ENCODE results near the gene GATA6.

The GATA6 gene

DNA sequence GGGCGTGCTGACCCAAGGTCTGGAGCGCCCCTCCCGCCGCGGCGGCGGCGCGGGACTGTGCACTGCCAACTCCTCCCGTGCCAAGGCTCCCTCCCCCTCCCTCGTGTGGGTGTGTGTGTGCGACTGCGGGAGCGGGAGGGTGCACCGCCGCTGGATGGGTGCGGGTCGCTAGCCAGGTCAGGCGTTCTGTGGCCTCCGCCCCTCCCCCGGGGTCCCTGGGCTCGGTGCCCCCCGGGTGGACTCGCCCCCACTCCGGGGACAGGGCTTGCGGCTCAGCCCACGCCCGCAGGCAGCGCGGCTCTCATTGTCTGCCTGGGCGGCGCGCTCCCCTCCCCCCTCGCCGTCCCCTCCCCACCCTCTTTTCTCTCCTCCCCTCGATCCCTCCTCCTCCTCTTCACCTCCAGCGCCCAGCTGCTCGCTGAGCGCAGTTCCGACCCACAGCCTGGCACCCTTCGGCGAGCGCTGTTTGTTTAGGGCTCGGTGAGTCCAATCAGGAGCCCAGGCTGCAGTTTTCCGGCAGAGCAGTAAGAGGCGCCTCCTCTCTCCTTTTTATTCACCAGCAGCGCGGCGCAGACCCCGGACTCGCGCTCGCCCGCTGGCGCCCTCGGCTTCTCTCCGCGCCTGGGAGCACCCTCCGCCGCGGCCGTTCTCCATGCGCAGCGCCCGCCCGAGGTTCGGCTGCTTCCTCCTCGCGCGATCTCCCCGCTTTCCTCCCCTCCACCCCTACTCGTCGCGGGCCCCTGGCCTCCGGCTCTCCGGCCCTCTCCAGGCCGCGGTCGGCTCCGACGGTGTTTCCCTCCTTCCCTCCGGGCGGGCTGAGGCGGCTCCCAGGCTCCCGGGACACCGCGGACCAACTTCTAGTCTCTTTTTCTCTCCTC, at the start of gene GATA6:
Gene GATA6 (plus strand): TSS at position 579 of the 878 bp plus-strand sequence. CDS start 1,556 bp downstream, outside the sequence.
- peak; percentile 17 for DNase-seq

DNA sequence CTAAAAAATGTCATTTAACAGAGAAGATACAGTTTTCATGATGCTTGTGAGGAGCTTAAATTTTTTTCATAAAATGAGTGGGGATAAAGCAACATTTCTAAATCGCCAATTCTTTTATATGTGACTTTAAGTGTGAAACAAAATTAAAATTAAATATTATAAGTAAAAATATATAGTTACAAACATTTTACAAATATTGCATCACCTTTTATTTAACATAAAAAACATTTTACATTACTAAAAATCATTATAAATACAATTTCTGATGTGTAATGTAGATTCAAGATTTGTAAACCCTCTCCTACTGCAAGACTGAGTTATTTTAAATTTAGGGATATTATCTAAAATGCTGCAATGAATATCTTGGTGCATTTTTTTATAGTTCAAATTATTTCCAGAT, 44.4 kb upstream of the GATA6 start:
- DNase-seq, result no peak

GRCh38 chr18:22128954-22129353, 40.4 kb upstream of the GATA6 start:
- DNase-seq, result no peak

GRCh38 chr18:22129778-22130177, 39.6 kb upstream of the GATA6 start:
- DNase-seq, result no peak

- DNase-seq, result no peak
Observed at GRCh38 chr18:22132258-22132657, 37.1 kb upstream of the GATA6 start.

DNA sequence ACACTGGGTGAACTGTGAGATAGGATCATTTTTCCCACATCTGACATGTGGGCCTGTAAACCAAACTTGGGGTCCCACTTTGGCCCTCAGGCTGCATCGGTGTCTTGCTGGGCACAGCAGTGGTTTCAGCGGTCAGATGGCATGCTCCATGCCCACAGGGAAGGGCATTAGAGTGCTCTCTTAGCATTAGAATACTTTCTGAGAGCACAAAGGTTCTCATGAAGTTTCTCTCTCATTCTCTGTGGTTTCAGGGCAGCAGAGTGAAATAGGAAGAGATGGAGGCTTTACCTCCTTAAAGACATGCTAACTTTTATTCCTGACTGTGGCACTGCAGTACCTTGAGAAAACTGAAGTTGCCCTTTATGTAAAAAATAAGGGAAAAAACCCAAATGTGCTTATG, 36.6 kb upstream of the GATA6 start:
- no peak for DNase-seq

GRCh38 chr18:22136395-22136794, 33.0 kb upstream of the GATA6 start:
- DNase-seq, result no peak

DNA sequence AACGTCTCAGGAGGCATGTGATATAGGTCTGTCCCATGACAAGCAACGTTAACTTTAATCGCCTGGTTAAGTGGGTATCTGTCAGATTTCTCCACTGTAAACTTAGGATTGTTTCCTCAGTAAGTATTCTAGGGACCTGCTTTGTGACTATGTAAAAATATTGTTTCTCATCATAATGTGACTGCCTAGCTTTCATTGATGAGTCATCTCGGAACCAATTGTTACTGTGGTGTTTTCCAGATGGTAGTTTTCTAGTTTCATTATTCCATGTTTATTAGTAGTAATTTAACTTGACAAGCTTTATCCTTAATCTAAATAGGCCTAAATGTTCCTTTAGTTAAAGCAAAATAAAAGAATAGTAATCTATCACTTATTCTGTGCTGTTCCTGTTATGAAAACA, 28.2 kb upstream of the GATA6 start:
- DNase-seq, result no peak

DNA sequence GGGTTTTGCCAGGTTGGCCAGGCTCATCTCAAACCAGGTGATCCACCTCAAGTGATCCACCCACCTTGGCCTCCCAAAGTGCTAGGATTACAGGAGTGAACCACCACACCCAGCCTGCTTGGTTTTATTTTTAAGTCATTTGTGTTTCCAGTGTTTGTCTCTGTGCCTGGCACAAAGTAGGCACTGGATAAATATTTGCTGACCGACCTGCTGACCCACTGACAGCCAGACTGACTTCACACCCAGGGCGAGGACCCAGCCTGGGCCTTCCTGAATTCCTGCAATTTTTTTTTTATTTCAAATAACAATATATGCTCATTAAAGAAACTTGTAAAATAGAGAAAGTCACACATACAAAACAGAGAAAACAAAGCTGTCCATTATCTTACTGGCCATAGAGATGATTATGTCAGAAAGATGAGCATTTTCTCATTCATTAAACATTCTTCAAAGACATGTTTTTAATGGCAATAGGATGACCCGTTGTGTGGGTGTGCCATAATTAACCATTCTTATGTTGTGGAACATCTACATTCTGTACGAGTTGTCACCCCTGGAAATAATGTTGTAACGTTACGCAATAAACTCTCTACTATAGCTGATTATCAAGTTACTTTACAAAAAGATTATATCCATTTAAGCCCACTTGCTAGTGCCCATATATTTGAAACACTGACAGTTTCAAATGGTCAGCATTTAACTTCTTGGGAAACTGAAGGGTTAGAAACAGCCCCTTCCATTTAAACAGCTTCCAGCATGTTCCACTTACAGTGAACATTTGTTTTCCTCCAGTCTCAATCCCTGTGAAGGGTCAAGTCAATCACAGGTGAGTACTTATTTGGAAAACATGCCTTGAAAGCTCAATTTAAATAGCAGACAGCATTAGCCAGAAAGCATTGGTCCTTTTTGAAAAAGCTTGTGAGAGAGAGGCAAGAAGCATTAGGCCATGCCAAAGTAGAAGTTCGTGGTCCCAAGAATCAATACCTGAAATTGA, 25.7 kb upstream of the GATA6 start:
- no peak for DNase-seq

DNA sequence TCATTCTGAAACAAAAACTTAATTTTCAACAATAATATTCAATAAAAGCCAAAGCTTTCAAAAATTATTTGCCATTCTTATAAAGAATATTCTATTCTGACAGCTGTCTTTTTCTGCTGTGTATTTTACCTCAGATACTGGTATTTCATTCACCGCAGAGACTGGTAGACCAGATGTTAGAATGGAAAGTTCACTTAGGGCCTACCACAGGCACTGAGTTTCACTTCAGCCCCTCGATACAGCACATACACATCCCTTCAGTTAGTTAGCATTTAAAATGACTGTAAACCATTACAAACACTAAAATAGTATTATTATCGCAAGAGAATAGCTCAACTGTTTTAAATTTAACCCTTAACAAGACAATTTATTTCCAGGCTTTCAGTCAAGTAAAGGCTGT, 24.2 kb upstream of the GATA6 start:
- DNase-seq, result no peak

GRCh38 chr18:22149710-22150109, 19.7 kb upstream of the GATA6 start:
- no peak for DNase-seq

GRCh38 chr18:22152093-22152492, 17.3 kb upstream of the GATA6 start:
- no peak for DNase-seq

- no peak for DNase-seq
Observed at GRCh38 chr18:22153428-22153827, 16.0 kb upstream of the GATA6 start.

DNA sequence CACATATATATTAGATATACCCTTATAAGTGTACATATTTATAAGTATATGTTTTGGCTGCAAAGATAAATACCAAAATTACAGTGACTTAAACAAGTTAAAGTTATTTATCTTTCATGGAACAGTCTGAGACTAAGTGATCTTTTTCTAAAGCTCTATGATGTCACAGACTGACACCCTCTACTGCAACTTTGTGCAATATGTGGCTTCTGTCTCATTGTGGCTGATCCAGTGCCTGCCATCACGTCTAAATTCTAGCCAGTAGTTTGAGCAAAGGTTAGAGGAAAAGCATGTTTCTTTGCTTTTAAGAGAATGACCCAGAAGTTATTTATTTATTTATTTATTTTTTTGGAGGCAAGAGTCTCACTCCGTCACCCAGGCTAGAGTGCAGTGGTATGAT, 13.8 kb upstream of the GATA6 start:
- DNase-seq, result no peak

- DNase-seq, result no peak
Observed at GRCh38 chr18:22159014-22159413, 10.4 kb upstream of the GATA6 start.

- DNase-seq, result no peak
Observed at GRCh38 chr18:22161090-22161489, 8.3 kb upstream of the GATA6 start.

- DNase-seq, result no peak
Observed at GRCh38 chr18:22163416-22164161, 5.8 kb upstream of the GATA6 start.

GRCh38 chr18:22164337-22165048, 4.9 kb upstream of the GATA6 start:
- no peak for DNase-seq

- DNase-seq, result no peak
Observed at GRCh38 chr18:22165049-22165602, 4.3 kb upstream of the GATA6 start.

GRCh38 chr18:22165603-22166068, 3.8 kb upstream of the GATA6 start:
- DNase-seq, result no peak

- no peak for DNase-seq
Observed at GRCh38 chr18:22166069-22166950, 3.1 kb upstream of the GATA6 start.

All from CD4-positive, alpha-beta T cell treated with Interleukin-17A for 4 hours (primary cell).